Activated T-helper 1 cell treated with anti-CD3 and anti-CD28 coated beads, Interleukin-2, amount 50 U/mL, for 16 hours (primary cell): ENCODE data around the gene SHQ1.

Experiments used
- DNase-seq, 2 donors: peaks; one replicate each; pipeline ENCODE4 v3.0.0-alpha.2; 2020; ENCODE audit warnings: low read depth in 1 of 2, low spot score in 1 of 2

The SHQ1 gene

DNA sequence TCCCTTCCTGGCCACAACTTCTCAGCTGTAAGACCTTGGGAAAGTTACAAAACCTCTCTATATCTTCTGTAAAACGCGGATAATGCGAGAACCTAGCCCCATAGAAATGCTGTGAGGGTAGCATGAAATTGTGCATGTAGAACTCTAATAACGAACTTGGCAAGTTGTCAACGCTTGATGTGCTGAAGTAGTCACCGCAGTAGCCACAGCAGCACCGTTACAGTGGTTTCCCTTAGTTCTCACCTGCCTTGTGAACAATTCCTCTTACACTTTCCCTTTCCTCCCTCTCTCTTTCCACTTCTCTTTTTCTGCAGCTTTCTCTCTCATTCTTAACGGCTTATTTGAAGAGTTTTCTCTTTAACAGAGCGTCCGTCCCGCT is 447 bp upstream of the SHQ1 start:
- peak in 1 of 2 donors; percentile 2 for DNase-seq

DNA sequence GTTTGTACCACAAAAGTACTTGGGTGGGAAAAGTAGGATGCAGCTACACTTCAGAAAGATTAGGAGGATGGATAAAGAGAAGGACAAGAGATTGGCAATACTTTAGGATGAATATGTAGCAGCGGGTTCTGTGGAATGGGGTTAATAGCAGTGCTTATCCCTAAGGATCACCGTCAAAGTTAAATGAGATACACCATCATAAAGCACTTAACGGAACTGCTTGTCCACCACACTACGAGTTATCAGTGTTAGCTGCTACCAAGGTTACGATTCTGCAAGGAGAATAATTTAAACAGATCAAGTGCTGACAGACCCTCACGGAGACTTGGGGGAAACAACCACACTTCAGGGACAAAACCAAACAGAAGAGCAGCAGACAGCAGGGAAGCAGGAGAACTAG is 963 bp downstream of the SHQ1 start:
- no peak for DNase-seq

GRCh38 chr3:72846166-72846565 is 2.1 kb downstream of the SHQ1 start:
- no peak for DNase-seq

- no peak for DNase-seq
Observed at GRCh38 chr3:72844436-72844993, 3.7 kb downstream of the SHQ1 start.

GRCh38 chr3:72839057-72839456 is 9.2 kb downstream of the SHQ1 start:
- no peak for DNase-seq

GRCh38 chr3:72836923-72837322 is 11.3 kb downstream of the SHQ1 start:
- no peak for DNase-seq

DNA sequence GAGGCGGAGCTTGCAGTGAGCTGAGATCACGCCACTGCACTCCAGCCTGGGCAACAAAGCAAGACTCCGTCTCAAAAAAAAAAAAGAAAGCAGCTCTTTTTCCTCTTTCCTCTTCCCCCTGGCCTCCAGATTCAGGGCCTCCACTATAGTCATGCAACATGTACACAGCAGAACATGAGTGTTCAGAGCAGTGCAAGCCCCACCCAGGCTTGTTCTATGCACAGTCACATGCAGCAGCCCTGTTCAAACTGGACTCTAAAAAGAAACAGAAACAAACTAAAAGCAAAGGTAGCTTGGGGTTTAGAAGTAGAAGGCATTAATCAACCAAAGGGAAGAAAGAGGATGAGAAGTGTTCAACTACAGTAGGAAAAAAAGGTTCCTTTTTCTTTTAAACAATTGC is 11.8 kb downstream of the SHQ1 start:
- DNase-seq: no peak

DNA sequence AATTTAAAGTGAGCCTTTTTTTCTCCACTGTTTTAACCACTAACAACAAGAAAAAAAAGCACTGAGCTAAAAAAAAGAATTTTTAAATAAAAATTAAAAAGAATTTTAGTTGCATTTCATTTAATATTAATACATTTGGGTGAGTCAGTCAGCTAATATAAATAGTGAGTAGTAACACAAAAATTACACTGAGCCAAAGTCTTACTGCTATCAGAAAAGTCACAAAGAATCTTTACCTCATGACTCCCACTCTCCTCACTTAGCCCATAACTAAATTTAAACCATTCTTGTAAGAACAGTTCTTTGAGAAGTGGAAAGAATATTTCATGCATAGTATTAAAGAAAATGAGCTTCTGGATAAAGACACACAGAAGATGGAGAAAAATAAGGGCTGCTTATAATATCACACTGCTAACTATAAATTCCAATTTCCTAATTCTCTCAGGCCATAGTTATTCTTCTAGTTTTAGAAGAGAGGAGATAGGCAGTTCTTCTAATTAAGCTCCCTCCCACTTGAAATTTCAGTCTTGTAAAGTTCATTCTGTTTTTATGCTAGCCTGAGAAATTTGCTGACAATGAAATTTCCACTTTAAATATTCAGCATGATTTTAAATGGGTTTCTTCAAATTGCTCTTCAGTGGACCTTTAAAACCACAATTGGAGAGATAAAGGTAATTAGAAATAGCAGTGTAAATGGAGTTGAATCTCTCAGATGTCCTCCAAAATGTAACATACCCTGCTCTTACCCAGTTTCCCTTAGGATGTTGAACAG is 17.6 kb downstream of the SHQ1 start:
- no peak for DNase-seq

DNA sequence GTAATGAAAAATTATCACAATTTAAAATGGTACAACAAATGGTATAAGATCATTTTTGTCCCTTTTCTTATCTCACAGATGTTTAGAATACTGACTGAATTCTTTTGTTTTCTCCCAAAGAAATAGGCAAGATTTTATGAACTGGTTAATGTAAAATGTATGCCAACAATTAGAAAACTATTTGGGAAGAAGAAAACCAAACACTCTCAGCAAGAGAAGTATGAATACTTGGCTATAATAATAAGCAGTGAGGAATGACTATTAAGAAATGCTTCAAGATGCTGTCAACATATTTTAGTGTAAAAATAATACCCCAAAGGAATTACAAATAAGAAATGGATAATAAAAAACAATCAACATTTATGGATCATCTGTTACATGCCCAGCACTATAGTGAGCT is 18.5 kb downstream of the SHQ1 start:
- DNase-seq: no peak

DNA sequence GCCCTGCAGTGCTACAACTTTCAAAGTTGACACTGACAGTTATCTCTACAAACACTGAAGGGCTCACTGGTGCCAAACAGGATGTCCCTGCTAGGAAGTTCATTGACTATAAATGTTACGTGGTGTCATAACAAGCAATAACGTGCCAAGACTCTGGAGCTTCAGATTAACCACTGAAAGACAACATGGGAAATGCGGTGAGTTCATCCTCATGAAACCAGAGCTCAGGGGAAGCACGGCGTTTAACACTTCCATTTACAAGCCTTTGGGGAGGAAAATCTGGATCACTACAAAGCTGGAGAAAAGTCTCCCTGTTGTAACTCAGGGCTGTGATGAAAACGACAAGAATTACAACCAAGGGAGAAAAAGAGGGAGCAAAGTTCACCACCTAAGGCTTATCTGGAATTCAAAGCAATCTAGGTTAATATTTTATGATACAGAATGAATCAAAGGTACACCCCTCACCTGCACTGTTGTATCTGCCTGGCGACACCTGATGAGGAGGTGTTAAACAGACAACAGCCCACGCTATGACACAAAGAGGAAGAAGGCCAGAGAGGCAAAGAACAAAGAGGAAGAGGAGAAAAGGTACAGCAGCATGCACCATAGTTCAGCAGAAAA is 27.0 kb downstream of the SHQ1 start:
- no peak for DNase-seq

GRCh38 chr3:72820415-72820814 is 27.8 kb downstream of the SHQ1 start:
- no peak for DNase-seq

DNA sequence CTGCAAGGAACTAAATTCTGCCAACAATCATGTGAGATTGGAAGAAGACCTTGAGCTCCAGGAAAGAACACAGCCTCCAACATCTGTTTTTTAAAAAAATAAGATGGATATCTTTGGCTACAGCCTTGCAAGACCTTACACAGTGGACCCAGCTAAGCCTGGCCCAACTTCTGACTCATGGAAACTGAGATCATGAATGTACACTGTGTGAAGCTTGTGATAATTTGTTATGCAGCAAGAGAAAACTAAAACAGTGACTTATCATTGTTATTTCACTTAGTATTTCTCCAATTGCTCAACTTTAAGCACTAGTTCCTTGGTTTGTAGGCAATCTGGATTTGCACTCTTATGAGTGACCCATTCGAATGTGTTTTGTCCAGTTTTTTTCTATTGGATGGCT is 29.3 kb downstream of the SHQ1 start:
- DNase-seq: no peak

DNA sequence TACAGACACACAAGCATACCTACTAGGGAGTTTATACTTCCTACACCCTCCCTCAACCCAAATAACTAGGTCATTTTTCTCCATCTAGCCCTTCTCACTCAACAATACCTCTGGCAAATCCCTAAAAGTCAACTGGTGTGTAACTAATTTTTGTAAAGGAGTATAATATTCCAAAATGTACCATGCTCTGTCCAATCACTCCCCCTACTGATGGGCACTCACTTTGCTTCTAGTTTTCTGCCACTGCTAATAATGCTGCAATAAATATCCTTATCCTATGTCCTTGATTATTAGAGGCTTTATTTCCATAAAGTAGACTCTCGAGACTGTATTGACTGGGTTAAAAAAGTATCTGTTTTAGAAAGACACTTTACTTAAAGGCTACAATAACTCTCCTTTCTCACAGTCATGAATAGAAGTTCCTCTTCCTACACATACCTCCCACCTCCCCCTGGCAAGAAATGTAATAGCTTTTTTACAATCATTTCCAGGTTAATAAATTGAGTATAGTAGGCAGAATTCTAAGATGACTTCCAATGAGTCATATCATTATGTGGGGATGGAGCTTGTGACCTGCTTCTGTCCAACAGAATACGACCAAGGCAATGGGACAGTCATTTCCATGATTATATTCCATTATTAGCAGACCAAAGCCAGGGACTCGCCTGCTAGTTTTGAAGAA is 30.0 kb downstream of the SHQ1 start:
- no peak for DNase-seq

DNA sequence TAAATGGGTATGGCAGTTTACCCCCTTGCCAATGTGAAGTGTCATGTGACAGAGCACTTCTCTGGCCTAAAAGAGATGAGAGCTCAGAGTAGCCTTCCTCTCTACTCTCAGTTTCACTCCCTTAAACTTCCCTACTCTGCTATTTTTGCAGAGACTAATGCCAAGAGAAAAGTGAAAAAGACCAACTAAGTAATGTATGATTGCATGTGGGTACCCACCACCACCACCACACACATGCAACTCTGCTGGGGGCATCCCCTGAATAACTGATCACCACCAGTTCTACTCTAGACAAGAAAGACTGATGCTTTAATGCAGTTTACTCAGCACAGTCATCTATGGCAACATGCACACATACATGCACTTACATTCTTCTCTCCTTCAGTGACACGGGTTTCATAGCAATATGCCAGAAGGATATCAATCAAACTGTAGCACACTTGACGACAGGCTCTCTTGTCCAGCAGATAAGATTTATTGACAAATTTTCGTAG is 31.3 kb downstream of the SHQ1 start:
- no peak for DNase-seq

GRCh38 chr3:72814308-72814707 is 33.9 kb downstream of the SHQ1 start:
- DNase-seq: no peak

DNA sequence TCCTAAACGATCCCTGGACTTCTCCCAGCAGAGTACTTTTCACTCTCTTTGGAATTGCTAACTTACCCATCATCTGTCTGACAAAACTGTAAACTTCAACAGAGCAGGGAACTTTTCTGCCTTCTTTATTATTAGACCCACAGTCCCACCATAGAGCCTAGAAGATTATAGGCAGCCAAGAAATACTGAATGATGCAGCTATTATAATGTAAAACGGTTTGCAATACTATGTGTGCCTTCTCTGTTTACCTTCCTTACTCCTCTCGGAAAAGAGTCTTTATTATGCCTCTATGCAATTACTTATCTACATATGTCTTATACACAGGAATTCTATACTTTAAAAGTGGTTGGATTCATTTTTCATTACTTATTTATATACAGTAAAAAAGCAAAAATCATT is 36.0 kb downstream of the SHQ1 start:
- no peak for DNase-seq

- no peak for DNase-seq
Observed at GRCh38 chr3:72811571-72811970, 36.7 kb downstream of the SHQ1 start.

DNA sequence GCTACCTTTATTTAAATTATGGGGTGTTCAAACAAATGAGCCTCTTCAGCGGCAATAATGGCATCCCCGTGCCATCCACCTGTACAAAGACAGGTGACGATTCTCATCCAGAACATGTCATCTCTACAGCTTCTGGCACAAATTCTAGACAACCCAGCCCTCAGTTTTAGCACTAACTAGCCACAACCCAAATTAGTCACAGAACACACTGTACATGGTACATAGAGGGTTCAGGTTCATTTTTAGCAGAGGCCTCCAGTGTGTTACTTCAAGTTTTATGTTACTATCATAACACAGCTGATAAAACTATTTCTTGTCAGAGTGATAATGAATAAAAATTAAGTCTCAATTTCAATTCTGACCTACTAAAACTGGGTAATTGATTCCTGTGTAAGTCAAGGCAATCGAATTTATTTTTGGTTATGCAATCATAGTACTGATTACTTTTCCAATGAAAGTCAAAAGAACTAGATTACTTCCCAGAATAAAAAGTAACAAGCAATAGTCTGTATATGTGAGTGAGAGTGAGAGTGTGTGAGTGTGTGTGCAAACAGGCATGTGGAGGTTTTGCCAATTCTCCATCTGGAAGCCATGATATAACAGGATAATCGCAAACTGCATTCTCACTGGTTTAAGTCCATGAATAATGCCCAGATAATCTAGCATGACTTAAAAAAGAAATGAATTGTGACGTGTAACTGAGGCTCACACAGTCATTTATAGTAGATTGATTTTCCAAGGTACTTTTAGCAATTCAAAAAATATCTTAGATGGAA is 37.4 kb downstream of the SHQ1 start:
- no peak for DNase-seq

DNA sequence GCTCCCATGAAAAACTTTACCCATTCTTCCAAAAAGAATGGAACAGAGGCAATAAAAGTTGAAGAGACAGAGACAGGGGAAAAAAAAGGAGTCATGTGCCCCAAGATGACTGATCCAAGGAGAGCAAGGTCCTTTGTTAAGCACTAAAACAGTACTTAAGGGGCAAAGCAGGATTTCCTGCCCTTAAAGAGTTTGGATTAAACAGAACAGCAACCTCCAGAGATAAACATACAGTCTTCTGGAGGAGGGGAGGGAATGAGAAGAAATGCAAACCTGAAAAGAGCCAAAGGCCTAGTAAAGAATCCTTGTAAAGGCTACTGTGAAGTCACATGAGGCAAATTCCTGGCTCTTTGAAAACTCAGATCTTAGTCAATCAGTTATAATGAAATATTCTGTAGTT is 38.2 kb downstream of the SHQ1 start:
- no peak for DNase-seq

- DNase-seq: no peak
Observed at GRCh38 chr3:72804361-72804760, 43.9 kb downstream of the SHQ1 start.

DNA sequence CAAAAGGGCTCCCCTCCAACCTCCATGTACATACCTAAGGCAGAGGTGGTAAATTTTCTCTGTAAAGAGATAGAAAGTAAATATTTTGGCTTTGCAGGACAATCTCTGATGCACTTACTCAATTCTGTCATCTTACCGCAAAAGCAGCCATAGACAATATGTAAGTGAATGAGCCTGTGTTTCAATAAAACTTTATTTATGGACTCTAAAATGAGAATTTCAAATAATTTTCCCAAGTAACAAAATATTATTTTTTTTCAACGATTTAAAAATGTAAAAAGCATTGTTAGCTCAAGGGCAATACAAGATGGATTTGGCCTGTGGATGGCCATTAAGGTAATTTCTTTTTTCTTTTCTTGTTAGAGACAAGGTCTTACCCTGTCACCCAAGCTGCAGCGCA is 44.7 kb downstream of the SHQ1 start:
- no peak for DNase-seq
